BE2C (cell line): ENCODE data around the gene VWA1.

Experiments
- DNase-seq: peaks from one replicate; pipeline ENCODE4 v3.0.0-alpha.2; 2020
- H3K27me3 ChIP-seq: fragments of 250-450 bp; sonication (Bioruptor Pico); 2 replicates; pipeline ENCODE4 v1.5.1; 2020; ENCODE audit warnings: mild to moderate bottlenecking
- H3K36me3 ChIP-seq: fragments of 250-450 bp; sonication (Bioruptor Pico); 2 replicates; pipeline ENCODE4 v1.5.1; 2020; ENCODE audit warnings: mild to moderate bottlenecking
- H3K4me1 ChIP-seq: fragments of 250-450 bp; sonication (Bioruptor Pico); 2 replicates; pipeline ENCODE4 v1.5.1; 2020
- H3K4me3 ChIP-seq: 2 replicates; pipeline ENCODE4 v1.5.1; 2011; ENCODE audit warnings: low read depth, low read length
- H3K9me3 ChIP-seq: fragments of 250-450 bp; sonication (Bioruptor Pico); 2 replicates; pipeline ENCODE4 v1.5.1; 2020
- TF ChIP-seq, protein P1 (sequence below): IDR thresholded peaks from 2 replicates; pipeline ENCODE4 v1.5.1; 2012; ENCODE audit warnings: mild to moderate bottlenecking, low read depth, low read length

The VWA1 gene

GRCh38 chr1:1430114-1430982 lies 5.1 kb upstream of the VWA1 start:
- H3K9me3 ChIP-seq: no peaks in the 10 kb centered on the region
- peak; percentile 66 for DNase-seq
- TF ChIP-seq, protein P1, sequence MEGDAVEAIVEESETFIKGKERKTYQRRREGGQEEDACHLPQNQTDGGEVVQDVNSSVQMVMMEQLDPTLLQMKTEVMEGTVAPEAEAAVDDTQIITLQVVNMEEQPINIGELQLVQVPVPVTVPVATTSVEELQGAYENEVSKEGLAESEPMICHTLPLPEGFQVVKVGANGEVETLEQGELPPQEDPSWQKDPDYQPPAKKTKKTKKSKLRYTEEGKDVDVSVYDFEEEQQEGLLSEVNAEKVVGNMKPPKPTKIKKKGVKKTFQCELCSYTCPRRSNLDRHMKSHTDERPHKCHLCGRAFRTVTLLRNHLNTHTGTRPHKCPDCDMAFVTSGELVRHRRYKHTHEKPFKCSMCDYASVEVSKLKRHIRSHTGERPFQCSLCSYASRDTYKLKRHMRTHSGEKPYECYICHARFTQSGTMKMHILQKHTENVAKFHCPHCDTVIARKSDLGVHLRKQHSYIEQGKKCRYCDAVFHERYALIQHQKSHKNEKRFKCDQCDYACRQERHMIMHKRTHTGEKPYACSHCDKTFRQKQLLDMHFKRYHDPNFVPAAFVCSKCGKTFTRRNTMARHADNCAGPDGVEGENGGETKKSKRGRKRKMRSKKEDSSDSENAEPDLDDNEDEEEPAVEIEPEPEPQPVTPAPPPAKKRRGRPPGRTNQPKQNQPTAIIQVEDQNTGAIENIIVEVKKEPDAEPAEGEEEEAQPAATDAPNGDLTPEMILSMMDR: peak; percentile 14; the same call in 1 of the 2 replicates
- H3K36me3 ChIP-seq: no peaks in the 10 kb centered on the region
- no peaks in the 10 kb centered on the region for H3K27me3 ChIP-seq
- no peak overlapping the region for H3K4me3 ChIP-seq
- H3K4me1 ChIP-seq: peaks cover 45% of the 10 kb centered on the region

- Histone ChIP-seq H3K4me3 (no peak overlapping the region), H3K36me3 (no peaks in the 10 kb centered on the region), H3K27me3 (no peaks in the 10 kb centered on the region), H3K9me3 (no peaks in the 10 kb centered on the region), H3K4me1 (peaks cover 45% of the 10 kb centered on the region)
- no peak for DNase-seq
- TF ChIP-seq, protein P1: no peak
Observed at GRCh38 chr1:1430992-1431844, 4.3 kb upstream of the VWA1 start.

DNA sequence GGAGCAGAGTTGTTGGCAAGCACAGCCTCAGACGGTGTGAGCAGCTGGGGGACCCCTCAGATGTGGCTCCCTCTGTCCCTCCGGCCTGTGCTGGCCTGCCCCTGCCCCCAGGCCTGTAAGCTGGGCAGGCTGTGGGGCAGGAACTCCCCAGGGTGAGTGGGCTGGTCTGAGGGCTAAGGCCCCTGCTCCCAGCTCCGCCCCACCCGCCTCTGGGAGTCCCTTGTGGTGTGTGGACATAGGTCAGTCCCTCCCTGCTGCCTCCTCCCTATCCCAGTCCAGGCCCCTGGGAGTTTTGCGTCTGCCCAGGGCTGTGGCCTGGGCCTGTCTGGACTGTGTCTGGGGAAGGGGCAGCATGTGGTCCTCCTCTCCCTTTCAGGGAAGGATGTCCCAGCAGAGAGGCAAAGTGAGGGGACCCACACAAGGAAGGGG lies 3.6 kb upstream of the VWA1 start:
- TF ChIP-seq, protein P1: no peak
- Histone ChIP-seq H3K27me3 (no peaks in the 10 kb centered on the region), H3K36me3 (no peaks in the 10 kb centered on the region), H3K9me3 (no peaks in the 10 kb centered on the region), H3K4me1 (peaks cover 45% of the 10 kb centered on the region), H3K4me3 (no peak overlapping the region)
- peak; percentile 63 for DNase-seq

DNA sequence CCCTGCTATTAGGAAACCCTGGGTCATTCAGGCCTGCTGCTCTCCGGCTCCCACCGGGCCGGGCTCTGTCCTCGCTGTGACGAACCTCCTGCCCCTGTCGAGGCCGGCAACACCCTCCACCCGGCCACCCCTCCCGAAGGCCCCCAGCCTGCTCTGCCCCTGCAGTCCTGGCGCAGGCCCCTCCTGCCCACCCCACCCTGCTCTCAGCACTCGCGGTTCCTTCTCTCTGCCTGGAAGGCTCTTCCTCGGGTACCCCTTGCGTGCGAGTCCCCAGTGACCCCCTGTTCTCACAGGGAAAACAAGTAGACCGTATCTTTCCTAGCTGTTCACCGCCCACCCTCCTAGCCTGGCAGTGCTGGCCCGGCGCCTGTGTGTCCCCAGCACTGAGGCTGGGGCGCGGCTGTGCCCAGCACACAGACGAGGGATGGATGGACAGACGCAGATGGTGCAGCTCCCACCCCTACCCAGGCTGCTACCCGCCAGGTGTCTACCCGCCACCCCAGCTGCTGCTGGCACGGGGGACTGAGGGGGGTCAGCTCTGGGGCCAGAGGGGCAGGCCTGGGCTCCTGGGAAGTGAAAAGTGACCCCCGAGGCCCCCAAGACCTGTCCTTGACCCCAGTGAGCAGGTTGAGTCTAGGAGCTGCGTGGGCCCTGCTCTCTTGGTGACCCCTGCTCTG lies 3.1 kb upstream of the VWA1 start:
- no peak overlapping the region for H3K4me3 ChIP-seq

GRCh38 chr1:1432951-1433803 lies 2.3 kb upstream of the VWA1 start:
- Histone ChIP-seq H3K4me3 (no peak overlapping the region), H3K36me3 (no peaks in the 10 kb centered on the region), H3K4me1 (peaks cover 47% of the 10 kb centered on the region), H3K9me3 (no peaks in the 10 kb centered on the region), H3K27me3 (no peaks in the 10 kb centered on the region)
- TF ChIP-seq, protein P1: no peak
- DNase-seq: peak; percentile 82

More for the DNA sequence above, 3.1 kb upstream of the VWA1 start:
- peaks cover 45% of the 10 kb centered on the region for H3K4me1 ChIP-seq
- no peaks in the 10 kb centered on the region for H3K9me3 ChIP-seq
- no peaks in the 10 kb centered on the region for H3K36me3 ChIP-seq
- DNase-seq: peak; percentile 28
- TF ChIP-seq, protein P1: no peak
- no peaks in the 10 kb centered on the region for H3K27me3 ChIP-seq
